OCI-M2 (cell line): ENCODE results near the gene SCFD1.
"Not testable (repeated sequence)": the region's sequence is repeated elsewhere in the genome, so short reads cannot be mapped to it uniquely, and the experiment has no call there.

Experiments
- DNase-seq: peaks from one replicate; lab custom pipeline; 2025; ENCODE audit not compliant: unreplicated experiment; lab: John Stamatoyannopoulos, UW

The SCFD1 gene, protein sequence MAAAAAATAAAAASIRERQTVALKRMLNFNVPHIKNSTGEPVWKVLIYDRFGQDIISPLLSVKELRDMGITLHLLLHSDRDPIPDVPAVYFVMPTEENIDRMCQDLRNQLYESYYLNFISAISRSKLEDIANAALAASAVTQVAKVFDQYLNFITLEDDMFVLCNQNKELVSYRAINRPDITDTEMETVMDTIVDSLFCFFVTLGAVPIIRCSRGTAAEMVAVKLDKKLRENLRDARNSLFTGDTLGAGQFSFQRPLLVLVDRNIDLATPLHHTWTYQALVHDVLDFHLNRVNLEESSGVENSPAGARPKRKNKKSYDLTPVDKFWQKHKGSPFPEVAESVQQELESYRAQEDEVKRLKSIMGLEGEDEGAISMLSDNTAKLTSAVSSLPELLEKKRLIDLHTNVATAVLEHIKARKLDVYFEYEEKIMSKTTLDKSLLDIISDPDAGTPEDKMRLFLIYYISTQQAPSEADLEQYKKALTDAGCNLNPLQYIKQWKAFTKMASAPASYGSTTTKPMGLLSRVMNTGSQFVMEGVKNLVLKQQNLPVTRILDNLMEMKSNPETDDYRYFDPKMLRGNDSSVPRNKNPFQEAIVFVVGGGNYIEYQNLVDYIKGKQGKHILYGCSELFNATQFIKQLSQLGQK

DNA sequence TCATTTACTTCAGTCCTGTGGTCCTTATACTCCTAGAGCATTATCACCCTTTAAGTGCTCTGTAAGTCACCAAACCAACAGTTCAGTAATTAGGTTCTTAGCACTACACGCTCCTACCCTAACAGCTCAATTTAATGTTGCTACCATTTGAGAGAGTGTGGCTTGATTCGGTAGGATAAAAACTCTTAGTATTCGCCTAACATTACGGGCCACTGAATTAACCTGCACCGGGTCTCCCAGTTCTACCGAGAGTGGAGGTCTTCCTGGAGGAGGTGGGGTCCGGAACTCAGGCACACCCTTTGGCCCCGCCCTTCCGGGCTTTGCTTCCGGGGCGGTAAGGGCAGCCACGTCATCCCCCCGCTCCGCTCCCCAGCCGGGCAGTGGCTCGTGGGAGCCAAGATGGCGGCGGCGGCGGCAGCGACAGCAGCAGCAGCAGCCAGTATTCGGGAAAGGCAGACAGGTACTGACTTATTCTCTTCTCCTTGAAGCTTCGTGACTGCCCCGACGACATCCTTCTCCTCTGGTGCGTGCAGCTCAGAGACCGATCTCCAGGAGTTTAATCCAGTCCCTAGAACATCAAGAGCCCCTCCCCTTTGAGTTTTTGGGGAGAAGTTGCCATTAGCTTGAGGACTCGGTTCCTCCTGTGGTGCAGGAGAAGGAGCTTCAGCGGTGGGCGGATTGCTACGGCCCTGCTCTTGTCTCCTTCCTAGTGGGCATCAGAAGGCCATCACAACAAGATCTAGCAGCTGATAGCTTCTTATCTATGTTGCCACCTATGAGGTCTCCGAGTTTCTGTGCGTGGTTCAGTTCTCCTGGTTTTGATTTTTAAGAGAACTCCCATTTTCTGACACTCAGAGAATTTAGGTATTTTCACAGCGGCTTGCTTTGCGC lies at the start of gene SCFD1:
Gene SCFD1, plus strand, starts transcription at position 380 of the 891 bp plus-strand sequence. Its CDS starts 20 bp downstream, at position 400.
- DNase-seq = peak; percentile 85

DNA sequence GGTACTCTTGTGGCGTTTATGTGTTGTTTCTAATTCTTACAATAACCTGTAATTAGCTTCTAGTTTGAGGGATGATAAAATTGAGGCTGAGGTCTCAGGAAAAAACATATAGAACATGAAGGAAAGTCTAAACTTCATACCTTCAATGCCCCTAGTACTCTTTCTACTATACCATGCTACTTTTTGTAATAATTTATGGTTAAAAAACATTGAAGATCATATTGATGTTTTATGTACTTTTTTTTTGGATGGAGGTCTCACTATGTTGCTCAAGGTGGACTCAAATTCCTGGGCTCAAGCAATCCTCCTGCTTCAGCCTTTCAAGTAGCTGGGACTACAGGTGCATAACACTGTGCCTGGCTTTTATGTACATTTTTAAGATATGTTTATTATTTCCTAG lies 49.3 kb upstream of the SCFD1 start:
- no peak for DNase-seq

DNA sequence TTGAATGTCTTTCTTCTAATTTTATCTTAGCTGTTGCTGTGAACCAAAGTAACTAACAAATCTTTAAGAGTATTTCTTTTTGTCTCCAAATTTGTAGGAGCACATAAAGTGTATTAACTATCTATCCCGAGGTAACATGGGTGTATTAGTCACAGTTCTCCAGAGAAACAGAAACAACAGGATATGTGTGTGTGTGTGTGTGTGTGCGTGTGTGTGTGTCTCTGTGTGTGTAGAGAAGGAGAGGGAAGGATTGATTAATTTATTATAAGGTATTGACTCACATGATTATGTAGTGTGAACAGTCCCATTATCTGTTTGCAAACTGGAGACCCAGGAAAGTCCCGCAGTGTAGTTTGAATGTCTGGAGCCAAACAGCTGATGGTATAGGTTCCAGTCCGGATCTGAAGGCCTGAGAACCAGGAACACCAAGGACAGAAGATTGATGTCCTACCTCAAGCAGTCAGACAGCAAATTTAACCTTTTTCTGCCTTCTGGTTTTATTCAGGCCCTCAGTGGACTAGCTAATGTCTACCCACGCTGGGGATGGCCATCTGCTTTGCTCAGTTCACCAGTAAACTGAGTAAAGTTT lies 48.8 kb upstream of the SCFD1 start:
- no peak for DNase-seq

- no peak for DNase-seq
Measured at GRCh38 chr14:30573966-30574365, 48.2 kb upstream of the SCFD1 start.

DNA sequence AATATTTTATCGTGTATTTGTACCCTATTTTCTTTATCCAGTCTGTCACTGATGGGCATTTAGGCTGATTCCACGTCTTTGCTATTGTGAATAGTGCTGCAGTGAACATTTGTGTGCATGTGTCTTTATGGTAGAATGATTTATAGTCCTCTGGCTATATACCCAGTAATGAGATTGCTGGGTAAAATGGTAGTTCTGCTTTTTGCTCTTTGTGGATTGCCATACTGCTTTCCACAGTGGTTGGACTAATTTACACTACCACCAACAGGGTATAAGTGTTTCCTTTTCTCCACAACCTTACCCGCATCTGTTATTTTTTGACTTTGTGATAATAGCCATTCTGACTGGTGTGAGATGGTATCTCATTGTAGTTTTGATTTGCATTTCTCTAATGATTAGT lies 47.3 kb upstream of the SCFD1 start:
- not testable (repeated sequence) for DNase-seq

GRCh38 chr14:30576333-30576732 lies 45.8 kb upstream of the SCFD1 start:
- DNase-seq = not testable (repeated sequence)

GRCh38 chr14:30580616-30581282 lies 41.4 kb upstream of the SCFD1 start:
- no peak for DNase-seq

DNA sequence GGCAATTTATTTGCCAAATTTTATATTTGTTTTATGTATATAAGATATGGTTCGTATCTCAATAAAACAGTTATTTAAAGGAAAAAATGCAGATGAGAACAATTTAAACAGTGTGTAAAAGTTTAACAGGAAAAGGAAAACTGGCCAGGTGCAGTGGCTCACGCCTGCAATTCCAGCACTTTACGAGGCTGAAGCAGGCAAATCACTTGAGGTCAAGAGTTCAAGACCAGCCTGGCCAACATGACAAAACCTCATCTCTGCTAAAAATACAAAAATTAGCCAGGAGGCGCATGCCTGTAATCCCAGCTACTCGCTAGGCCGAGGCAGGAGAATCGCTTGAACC lies 40.9 kb upstream of the SCFD1 start:
- DNase-seq = no peak

DNA sequence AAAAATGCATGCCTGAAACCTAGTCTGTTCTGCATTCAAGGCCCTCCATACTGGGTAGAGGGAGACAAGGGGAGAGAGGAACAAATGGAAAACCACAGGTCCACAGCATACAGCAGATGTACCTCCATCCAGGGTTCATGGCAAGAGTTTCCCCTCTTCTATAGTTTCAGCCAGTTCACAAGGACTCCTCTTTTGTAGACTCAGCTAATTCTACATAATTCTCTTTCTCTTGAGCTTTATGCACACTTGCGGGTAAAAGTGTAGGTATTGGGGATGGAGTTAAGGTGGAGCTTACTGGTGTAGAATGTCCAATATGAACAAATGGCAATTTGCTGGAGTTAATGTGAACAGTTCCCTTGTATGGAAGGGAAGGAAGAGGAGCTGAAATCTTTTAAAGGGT lies 39.7 kb upstream of the SCFD1 start:
- no peak for DNase-seq

- DNase-seq = no peak
Measured at GRCh38 chr14:30584058-30584630, 38.0 kb upstream of the SCFD1 start.

DNA sequence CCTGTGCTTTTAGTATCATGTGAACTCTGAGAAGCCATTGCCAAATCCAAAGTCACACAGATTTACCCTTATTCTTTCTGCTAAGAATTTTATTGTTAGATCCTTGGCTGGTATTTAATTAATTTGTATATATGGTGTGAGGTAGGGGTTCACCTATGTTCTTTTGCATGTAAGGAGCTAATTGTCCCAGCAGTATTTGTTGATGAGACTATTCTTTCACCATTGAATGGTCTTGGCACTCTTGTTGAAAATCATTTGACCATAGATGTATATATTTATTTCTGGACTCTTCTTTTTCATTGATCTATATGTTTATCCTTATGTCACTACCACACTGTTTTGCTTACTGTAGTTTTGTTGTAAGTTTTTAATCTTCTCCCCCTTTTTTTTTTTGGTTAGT lies 36.9 kb upstream of the SCFD1 start:
- no peak for DNase-seq

- DNase-seq = no peak
Measured at GRCh38 chr14:30587141-30587540, 35.0 kb upstream of the SCFD1 start.

DNA sequence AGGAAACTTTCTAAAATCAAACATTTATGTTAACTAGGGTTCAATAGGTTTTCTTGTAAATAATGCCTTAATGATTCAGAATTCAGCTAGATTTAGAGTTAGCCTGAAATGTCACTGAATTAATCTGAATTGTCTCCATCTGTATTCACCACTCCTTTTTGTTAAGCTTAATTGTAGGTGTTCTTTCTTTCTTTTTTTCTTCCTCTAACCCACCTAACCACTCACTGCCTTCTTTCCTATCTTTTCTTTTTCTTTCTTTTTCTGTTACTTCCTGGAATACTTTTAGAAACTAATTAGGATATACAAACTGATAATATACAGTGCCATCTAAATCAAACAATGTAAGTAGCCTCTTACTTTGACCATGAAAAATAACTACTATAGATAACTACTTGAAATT lies 33.2 kb upstream of the SCFD1 start:
- no peak for DNase-seq

- DNase-seq = no peak
Measured at GRCh38 chr14:30596935-30597334, 25.2 kb upstream of the SCFD1 start.

GRCh38 chr14:30597504-30597903 lies 24.6 kb upstream of the SCFD1 start:
- DNase-seq = no peak

- no peak for DNase-seq
Measured at GRCh38 chr14:30600922-30601918, 20.9 kb upstream of the SCFD1 start.

DNA sequence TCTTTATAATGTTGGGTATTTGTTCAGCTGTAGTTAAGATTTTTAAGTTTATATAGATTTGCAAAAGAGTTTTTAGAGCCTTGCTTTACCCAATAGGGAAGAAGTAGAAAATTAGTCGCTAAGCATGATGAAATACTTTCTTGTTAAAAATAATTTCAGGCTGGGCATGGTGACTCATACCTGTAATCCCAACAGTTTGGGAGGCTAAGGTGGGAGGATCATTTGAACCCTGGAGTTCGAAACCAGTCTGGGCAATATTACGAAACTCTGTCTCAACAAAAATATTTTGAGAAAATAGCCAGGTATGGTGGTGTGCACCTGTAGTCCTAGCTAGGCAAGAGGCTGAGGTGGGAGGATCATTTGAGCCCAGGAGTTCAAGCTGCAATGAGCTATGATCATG lies 18.7 kb upstream of the SCFD1 start:
- DNase-seq = no peak

DNA sequence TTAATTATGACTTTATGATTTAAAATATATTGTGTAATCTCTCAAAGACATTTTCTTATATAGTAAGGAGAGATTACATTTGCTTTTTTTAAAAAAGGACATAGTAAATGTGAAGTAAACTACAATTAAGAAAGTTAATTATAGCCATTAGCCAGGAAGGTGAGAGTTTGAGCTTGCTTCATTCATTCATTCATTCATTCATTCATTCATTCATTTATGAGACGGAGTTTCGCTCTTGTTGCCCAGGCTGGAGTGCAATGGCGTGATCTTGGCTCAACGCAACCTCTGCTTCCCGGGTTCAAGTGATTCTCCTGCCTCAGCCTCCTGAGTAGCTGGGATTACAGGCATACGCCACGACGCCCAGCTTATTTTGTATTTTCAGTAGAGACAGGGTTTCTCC lies 17.4 kb upstream of the SCFD1 start:
- DNase-seq = not testable (repeated sequence)

- no peak for DNase-seq
Measured at GRCh38 chr14:30607156-30607780, 14.9 kb upstream of the SCFD1 start.
